Endothelial cell of umbilical vein (primary cell): Measurements from ENCODE around the gene GPR135. TPM values are rescaled to one million over a fixed set of nuclear protein-coding genes. Genes with fewer than 3 reads are reported as not detected.

Experiments used
- BruUV-seq: library from RNA; stranded (reverse); fragments of 400-500 nt; replicated peaks from 2 replicates; lab custom pipeline; 2021; lab: Mats Ljungman, UMichigan
- CTCF ChIA-PET: fragments of 300-600, 350-600 bp; sonication (Branson Sonifier 250); formaldehyde crosslinking; loops from one replicate; lab custom pipeline; 2021; ENCODE audit warnings: antibody characterized with exemption, inconsistent platforms; lab: Charles Lee
- POLR2A ChIA-PET: fragments of 300-600, 350-600 bp; sonication (Branson Sonifier 250); formaldehyde crosslinking; loops from one replicate; lab custom pipeline; 2021; ENCODE audit warnings: antibody characterized with exemption, inconsistent platforms; lab: Charles Lee
- DNase-seq: peaks from one replicate; pipeline ENCODE4 v3.0.0-alpha.2; 2011; ENCODE audit warnings: low read depth, low spot score
- FAIRE-seq: peaks from 2 replicates; lab custom pipeline; 2011; peaks lifted over from hg19 to GRCh38; lab: Jason Lieb, UNC
- H2AFZ ChIP-seq: 2 replicates; pipeline ENCODE4 v1.6.0; 2012; ENCODE audit warnings: low read depth, low read length, control low read depth, inconsistent platforms
- H3K27ac ChIP-seq: 2 replicates; pipeline ENCODE4 v1.5.1; 2011; ENCODE audit warnings: low read depth, mild to moderate bottlenecking, control low read depth, low read length, moderate library complexity; ENCODE audit not compliant: insufficient read depth
- H3K27me3 ChIP-seq, 2 experiments: 2 replicates each; pipeline versions ENCODE4 v1.6.0 to v1.6.1; 2011; ENCODE audit warnings: low read length in 2 of 2, mixed read lengths in 1 of 2; ENCODE audit not compliant: control insufficient read depth in 2 of 2, insufficient read depth in 2 of 2
- H3K36me3 ChIP-seq, 2 experiments: 2 replicates in 1 of 2; 3 replicates in 1 of 2; pipeline ENCODE4 v1.5.1; 2011; ENCODE audit warnings: low read length in 2 of 2, mild to moderate bottlenecking in 1 of 2, moderate library complexity in 1 of 2; ENCODE audit not compliant: control insufficient read depth in 2 of 2, insufficient read depth in 2 of 2; ENCODE audit errors: extremely low read depth in 1 of 2
- H3K4me1 ChIP-seq: 3 replicates; pipeline ENCODE4 v1.5.1; 2011; ENCODE audit warnings: mild to moderate bottlenecking, low read length; ENCODE audit not compliant: control insufficient read depth, insufficient read depth; ENCODE audit errors: extremely low read depth
- H3K4me2 ChIP-seq: 2 replicates; pipeline ENCODE4 v1.6.1; 2011; ENCODE audit warnings: low read length, control low read depth, mixed read lengths; ENCODE audit not compliant: insufficient read depth
- H3K4me3 ChIP-seq, 3 experiments: fragments of 200-600 bp in 1 of 3; sonication (generic), shearing (Covaris generic) in 1 of 3; replicated peaks in 1 of 3; 2 replicates each; pipeline ENCODE4 v1.5.1; 2011 to 2016; ENCODE audit warnings: control low read depth in 3 of 3, low read length in 3 of 3, mild to moderate bottlenecking in 2 of 3, inconsistent platforms in 1 of 3, low read depth in 1 of 3, moderate library complexity in 1 of 3; ENCODE audit not compliant: insufficient read depth in 1 of 3
- H3K79me2 ChIP-seq: 2 replicates; pipeline ENCODE4 v1.6.0; 2012; ENCODE audit warnings: low read length, inconsistent platforms; ENCODE audit not compliant: control insufficient read depth, insufficient read depth
- H3K9ac ChIP-seq: replicated peaks from 2 replicates; pipeline ENCODE3; 2011; ENCODE audit warnings: low read length, control low read depth; ENCODE audit not compliant: insufficient read depth; ENCODE audit errors: extremely low read depth
- H3K9me1 ChIP-seq: replicated peaks from 3 replicates; pipeline ENCODE4 v1.6.0; 2011; ENCODE audit warnings: mild to moderate bottlenecking, low read length; ENCODE audit not compliant: control insufficient read depth, insufficient read depth; ENCODE audit errors: extremely low read depth
- H3K9me3 ChIP-seq: replicated peaks from 2 replicates; pipeline ENCODE4 v1.5.1; 2012; ENCODE audit warnings: low read length, inconsistent platforms; ENCODE audit not compliant: control insufficient read depth, insufficient read depth
- H4K20me1 ChIP-seq: replicated peaks from 2 replicates; pipeline ENCODE3; 2011; ENCODE audit warnings: mild to moderate bottlenecking, low read length; ENCODE audit not compliant: control insufficient read depth, insufficient read depth; ENCODE audit errors: extremely low read depth
- EZH2 ChIP-seq: IDR thresholded peaks from 2 replicates; pipeline ENCODE4 v1.6.1; 2012; ENCODE audit warnings: borderline replicate concordance, low read depth, mild to moderate bottlenecking, moderate library complexity, low read length, inconsistent platforms; ENCODE audit not compliant: severe bottlenecking
- FOS ChIP-seq: IDR thresholded peaks from 2 replicates; pipeline ENCODE4 v1.6.1; 2011; ENCODE audit warnings: mild to moderate bottlenecking, low read length, moderate library complexity, borderline replicate concordance; ENCODE audit not compliant: insufficient read depth
- GATA2 ChIP-seq: IDR thresholded peaks from 2 replicates; pipeline ENCODE4 v1.7.0; 2011; ENCODE audit warnings: low read depth, mild to moderate bottlenecking, moderate library complexity, mixed read lengths, low read length; ENCODE audit not compliant: insufficient read length, insufficient read depth
- JUN ChIP-seq: IDR thresholded peaks from 2 replicates; pipeline ENCODE4 v1.6.1; 2011; ENCODE audit warnings: borderline replicate concordance, low read depth; ENCODE audit not compliant: insufficient read length, insufficient read depth
- MAX ChIP-seq: IDR thresholded peaks from 2 replicates; pipeline ENCODE4 v1.6.1; 2011; ENCODE audit not compliant: insufficient read depth, insufficient read length
- MYC ChIP-seq: IDR thresholded peaks from one replicate; pipeline ENCODE4 v1.6.1; 2011; ENCODE audit warnings: mild to moderate bottlenecking, low read depth, low read length
- POLR2A ChIP-seq: IDR thresholded peaks from 2 replicates; pipeline ENCODE4 v1.6.1; 2012; ENCODE audit warnings: low read depth, mild to moderate bottlenecking, control low read depth, low read length
- POLR2AphosphoS5 ChIP-seq: IDR thresholded peaks from 2 replicates; pipeline ENCODE4 v1.6.1; 2012; ENCODE audit warnings: low read depth, mild to moderate bottlenecking, control low read depth, low read length, moderate library complexity; ENCODE audit not compliant: insufficient read depth
- dilution Hi-C: fragments of 300-500 bp; cut with MboI; formaldehyde crosslinking; loops from one replicate; pipeline ENCODE4 v1.15.0; 2019; ENCODE audit warnings: low sequenced_read_pairs; ENCODE audit not compliant: extremely low pct_ligation_motif_present
- intact Hi-C: fragments of 100-400 bp; cut with micrococcal nuclease; formaldehyde crosslinking; loops from one replicate; pipeline ENCODE4 v1.10.0; 2022
- polyA plus RNA-seq, 4 experiments: library from polyadenylated mRNA; depleted of rRNA in 3 of 4; stranded (reverse) in 3 of 4; unstranded in 1 of 4; fragments of >200 nt; gene quantifications; 2 replicates each; pipeline versions ENCODE4 v1.2.1 to v1.2.3, GENCODE V29; 2011 to 2012; ENCODE audit warnings: missing spikeins in 1 of 4
- total RNA-seq: library from RNA; stranded (reverse); gene quantifications from 2 replicates; pipeline ENCODE4 v1.2.3, GENCODE V29; 2021
- TF ChIP-seq, protein P1 (sequence below), 2 donors: IDR thresholded peaks; 1 replicate in 1 of 2; 2 replicates in 1 of 2; pipeline ENCODE4 v1.5.1; 2011; ENCODE audit warnings: low read length in 2 of 2, mild to moderate bottlenecking in 2 of 2, moderate library complexity in 2 of 2, control low read depth in 1 of 2, inconsistent platforms in 1 of 2, low read depth in 1 of 2; ENCODE audit not compliant: insufficient read depth in 1 of 2; ENCODE audit errors: extremely low read depth in 1 of 2

Gene GPR135
- total and polyA plus RNA-seq, 2 donors (not counting 3 experiments of a cell fraction or from before 2014, with no cell fraction given) = 0.80 to 3.4 TPM

DNA sequence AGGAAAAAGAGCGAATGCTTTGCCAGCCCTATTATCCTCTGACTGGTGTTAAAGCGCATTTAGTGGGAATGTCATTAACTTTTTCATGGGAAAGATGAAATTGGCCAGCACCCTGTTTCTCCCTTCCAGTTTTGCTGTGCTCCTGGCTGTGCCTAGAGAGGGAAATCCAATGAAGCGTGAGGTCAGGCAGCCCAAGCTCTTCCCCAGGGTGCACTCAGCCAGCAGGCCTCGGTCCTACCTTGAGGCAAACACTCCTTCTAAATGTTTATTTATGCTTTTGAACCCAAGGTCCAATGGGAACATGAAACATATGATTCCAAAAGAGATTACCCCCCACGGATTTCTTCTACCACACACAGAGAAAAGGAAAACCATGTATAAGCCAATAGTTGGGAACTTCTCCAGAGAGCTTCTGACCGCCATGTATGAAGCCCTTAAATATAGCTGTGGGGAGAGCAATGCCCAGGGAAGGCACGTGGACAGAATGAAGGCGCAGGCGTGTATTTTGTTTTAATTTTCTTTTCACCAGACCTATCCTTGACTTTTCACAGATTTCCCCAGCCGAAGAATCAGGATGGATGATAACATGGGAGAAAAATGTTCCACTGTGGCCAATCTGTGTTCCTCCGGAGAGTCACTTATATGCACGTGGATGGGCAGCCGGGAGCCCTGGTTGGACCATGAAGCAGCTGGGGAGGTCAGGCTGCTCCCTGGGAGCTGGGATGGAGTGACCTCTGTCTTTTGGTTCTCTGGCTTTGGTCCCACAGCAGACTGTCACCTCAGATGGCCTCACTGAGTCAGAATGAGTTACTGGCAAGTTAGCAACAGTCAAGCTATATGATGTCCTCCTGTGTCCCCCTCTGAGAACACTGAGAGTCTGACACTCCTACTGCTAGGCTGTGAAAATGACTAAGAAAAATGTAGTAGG is 37.3 kb downstream of the GPR135 start:
- H3K27ac ChIP-seq = no peak overlapping the region
- no peaks in the 10 kb centered on the region for H3K9me1 ChIP-seq
- H2AFZ ChIP-seq = no peak overlapping the region
- H3K27me3 ChIP-seq = no peaks in the 10 kb centered on the region
- dilution Hi-C loops = no loop called here
- POLR2A ChIA-PET = no interaction called here
- no peak overlapping the region for H3K4me3 ChIP-seq
- H4K20me1 ChIP-seq = no peaks in the 10 kb centered on the region
- H3K4me2 ChIP-seq = peak overlapping the region; percentile 17
- FAIRE-seq (peak; percentile 78), DNase-seq (no peak)
- H3K9ac ChIP-seq = no peak overlapping the region
- H3K36me3 ChIP-seq = no peaks in the 10 kb centered on the region
- no peaks in the 10 kb centered on the region for H3K79me2 ChIP-seq
- intact Hi-C loops = no loop called here
- no TSS peak for BruUV-seq
- H3K4me1 ChIP-seq = peaks cover 11% of the 10 kb centered on the region
- CTCF ChIA-PET = interaction anchor here (0.9 to 2.6 kb wide), 22 partner anchors 9 to 926 kb away, joined by 3 to 18 read pairs (median 6); partner anchors contain the start of gene DAAM1
- no peak for TF ChIP-seq EZH2
- no peak for TF ChIP-seq MAX
- TF ChIP-seq POLR2AphosphoS5 = no peak
- TF ChIP-seq JUN = no peak
- no peak for TF ChIP-seq MYC
- no peak for TF ChIP-seq FOS
- TF ChIP-seq POLR2A = no peak
- TF ChIP-seq, protein P1, sequence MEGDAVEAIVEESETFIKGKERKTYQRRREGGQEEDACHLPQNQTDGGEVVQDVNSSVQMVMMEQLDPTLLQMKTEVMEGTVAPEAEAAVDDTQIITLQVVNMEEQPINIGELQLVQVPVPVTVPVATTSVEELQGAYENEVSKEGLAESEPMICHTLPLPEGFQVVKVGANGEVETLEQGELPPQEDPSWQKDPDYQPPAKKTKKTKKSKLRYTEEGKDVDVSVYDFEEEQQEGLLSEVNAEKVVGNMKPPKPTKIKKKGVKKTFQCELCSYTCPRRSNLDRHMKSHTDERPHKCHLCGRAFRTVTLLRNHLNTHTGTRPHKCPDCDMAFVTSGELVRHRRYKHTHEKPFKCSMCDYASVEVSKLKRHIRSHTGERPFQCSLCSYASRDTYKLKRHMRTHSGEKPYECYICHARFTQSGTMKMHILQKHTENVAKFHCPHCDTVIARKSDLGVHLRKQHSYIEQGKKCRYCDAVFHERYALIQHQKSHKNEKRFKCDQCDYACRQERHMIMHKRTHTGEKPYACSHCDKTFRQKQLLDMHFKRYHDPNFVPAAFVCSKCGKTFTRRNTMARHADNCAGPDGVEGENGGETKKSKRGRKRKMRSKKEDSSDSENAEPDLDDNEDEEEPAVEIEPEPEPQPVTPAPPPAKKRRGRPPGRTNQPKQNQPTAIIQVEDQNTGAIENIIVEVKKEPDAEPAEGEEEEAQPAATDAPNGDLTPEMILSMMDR (IDR thresholded peaks at IDR 0.05; ENCODE audit: extremely low read depth in 1 of 2, insufficient read depth in 1 of 2, low read depth in 1 of 2, low read length in 2 of 2) = no peak
- TF ChIP-seq GATA2 = no peak
- H3K9me3 ChIP-seq = no peaks in the 10 kb centered on the region
